Esophagus muscularis mucosa (tissue), 3 donors: Measurements from ENCODE around the gene SLC9A1.

ENCODE experiments used
- CTCF ChIP-seq, 3 experiments: fragments of 200-600 bp in 2 of 3; fragments of 450-650 bp in 1 of 3; sonication (generic) in 2 of 3; IDR thresholded peaks; one replicate each; pipeline ENCODE4 v1.5.1; 2017 to 2019; ENCODE audit warnings: antibody characterized with exemption in 3 of 3, mild to moderate bottlenecking in 2 of 3, moderate library complexity in 1 of 3
- POLR2A ChIP-seq: fragments of 450-650 bp; IDR thresholded peaks from one replicate; pipeline ENCODE4 v1.6.1; 2017; ENCODE audit warnings: antibody characterized with exemption, moderate library complexity, mild to moderate bottlenecking, low read depth

- TF ChIP-seq CTCF (IDR thresholded peaks at IDR 0.05) (peak in 2 of 3 experiments; percentile 94 to 96), POLR2A (no peak)
Measured at GRCh38 chr1:27102707-27103468, 52.0 kb downstream of the SLC9A1 start.
